KMS-11 (cell line): Measurements from ENCODE around the gene CORO2B.

Source experiments
- H2AFZ ChIP-seq: fragments of 200-600 bp; sonication (generic); 2 replicates; pipeline ENCODE4 v1.6.1; 2016; ENCODE audit warnings: antibody characterized with exemption, mixed run types, low read depth
- H3K27ac ChIP-seq: fragments of 200-600 bp; sonication (generic); 2 replicates; pipeline ENCODE4 v1.6.1; 2016; ENCODE audit warnings: mild to moderate bottlenecking, mixed run types
- H3K27me3 ChIP-seq: fragments of 200-600 bp; sonication (generic); 2 replicates; pipeline ENCODE4 v1.6.1; 2017; ENCODE audit warnings: mild to moderate bottlenecking, low read depth, mixed run types, moderate library complexity; ENCODE audit not compliant: insufficient read depth
- H3K36me3 ChIP-seq: fragments of 200-600 bp; sonication (generic); 2 replicates; pipeline ENCODE4 v1.6.1; 2017; ENCODE audit warnings: mild to moderate bottlenecking, mixed run types; ENCODE audit not compliant: insufficient read depth
- H3K4me1 ChIP-seq: fragments of 200-600 bp; sonication (generic); 2 replicates; pipeline ENCODE4 v1.6.1; 2016; ENCODE audit warnings: mild to moderate bottlenecking, low read depth, mixed run types; ENCODE audit not compliant: poor library complexity, severe bottlenecking
- H3K4me2 ChIP-seq: fragments of 200-600 bp; sonication (generic); 2 replicates; pipeline ENCODE4 v1.7.0; 2016; ENCODE audit warnings: mild to moderate bottlenecking, mixed run types
- H3K4me3 ChIP-seq: fragments of 200-600 bp; sonication (generic); IDR thresholded peaks from 2 replicates; pipeline ENCODE4 v1.6.1; 2017; ENCODE audit warnings: low read depth, low read length, mixed read lengths; ENCODE audit not compliant: insufficient read depth
- H3K79me2 ChIP-seq: fragments of 200-600 bp; sonication (generic); 2 replicates; pipeline ENCODE4 v1.6.1; 2016; ENCODE audit warnings: low read depth, mixed run types; ENCODE audit not compliant: insufficient read depth
- H3K9ac ChIP-seq: fragments of 200-600 bp; sonication (generic); 2 replicates; pipeline ENCODE4 v1.6.1; 2016; ENCODE audit warnings: mild to moderate bottlenecking, mixed run types
- H4K20me1 ChIP-seq: fragments of 200-600 bp; sonication (generic); 2 replicates; pipeline ENCODE4 v1.6.1; 2016; ENCODE audit warnings: mild to moderate bottlenecking, mixed run types; ENCODE audit not compliant: insufficient read depth
- TF ChIP-seq, protein P1 (sequence below): fragments of 200-600 bp; sonication (generic); conservative IDR thresholded peaks from 2 replicates; pipeline ENCODE4 v1.6.1; 2017; ENCODE audit warnings: low read depth, mild to moderate bottlenecking, antibody characterized with exemption, low read length, moderate library complexity, mixed read lengths

Gene CORO2B

GRCh38 chr15:68609629-68610028 lies 30.8 kb downstream of the CORO2B start:
- Histone ChIP-seq H3K79me2 (no peaks in the 10 kb centered on the region), H3K27ac (no peak overlapping the region), H2AFZ (no peak overlapping the region), H3K4me1 (no peaks in the 10 kb centered on the region), H3K36me3 (no peaks in the 10 kb centered on the region), H3K4me2 (no peak overlapping the region), H3K9ac (no peak overlapping the region), H4K20me1 (no peaks in the 10 kb centered on the region), H3K27me3 (no peaks in the 10 kb centered on the region), H3K4me3 (no peak overlapping the region)
- TF ChIP-seq, protein P1, sequence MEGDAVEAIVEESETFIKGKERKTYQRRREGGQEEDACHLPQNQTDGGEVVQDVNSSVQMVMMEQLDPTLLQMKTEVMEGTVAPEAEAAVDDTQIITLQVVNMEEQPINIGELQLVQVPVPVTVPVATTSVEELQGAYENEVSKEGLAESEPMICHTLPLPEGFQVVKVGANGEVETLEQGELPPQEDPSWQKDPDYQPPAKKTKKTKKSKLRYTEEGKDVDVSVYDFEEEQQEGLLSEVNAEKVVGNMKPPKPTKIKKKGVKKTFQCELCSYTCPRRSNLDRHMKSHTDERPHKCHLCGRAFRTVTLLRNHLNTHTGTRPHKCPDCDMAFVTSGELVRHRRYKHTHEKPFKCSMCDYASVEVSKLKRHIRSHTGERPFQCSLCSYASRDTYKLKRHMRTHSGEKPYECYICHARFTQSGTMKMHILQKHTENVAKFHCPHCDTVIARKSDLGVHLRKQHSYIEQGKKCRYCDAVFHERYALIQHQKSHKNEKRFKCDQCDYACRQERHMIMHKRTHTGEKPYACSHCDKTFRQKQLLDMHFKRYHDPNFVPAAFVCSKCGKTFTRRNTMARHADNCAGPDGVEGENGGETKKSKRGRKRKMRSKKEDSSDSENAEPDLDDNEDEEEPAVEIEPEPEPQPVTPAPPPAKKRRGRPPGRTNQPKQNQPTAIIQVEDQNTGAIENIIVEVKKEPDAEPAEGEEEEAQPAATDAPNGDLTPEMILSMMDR, result no peak

DNA sequence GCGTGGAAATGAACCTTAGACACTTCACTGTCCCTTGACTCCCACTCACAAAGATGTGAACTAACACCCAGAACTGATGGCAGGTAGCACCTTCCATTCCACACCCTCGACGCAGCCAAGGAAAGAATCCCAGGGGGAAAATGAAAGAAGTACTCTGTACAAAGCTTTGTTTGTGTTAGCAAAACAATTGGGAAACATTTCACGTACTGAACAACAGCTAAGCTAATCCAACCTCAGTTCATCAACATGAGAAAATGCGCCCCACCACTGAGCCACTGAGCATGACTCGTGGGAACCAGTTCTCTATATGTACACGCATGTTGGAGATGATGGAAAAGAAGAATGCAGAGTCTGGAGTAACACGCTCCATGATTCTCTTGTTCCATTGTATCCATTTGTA lies 32.0 kb downstream of the CORO2B start:
- Histone ChIP-seq H3K27ac (no peak overlapping the region), H3K4me1 (no peaks in the 10 kb centered on the region), H3K79me2 (no peaks in the 10 kb centered on the region), H3K9ac (no peak overlapping the region), H3K4me3 (no peak overlapping the region), H3K27me3 (no peaks in the 10 kb centered on the region), H3K4me2 (no peak overlapping the region), H3K36me3 (no peaks in the 10 kb centered on the region), H4K20me1 (no peaks in the 10 kb centered on the region), H2AFZ (no peak overlapping the region)
- TF ChIP-seq, protein P1, result no peak

DNA sequence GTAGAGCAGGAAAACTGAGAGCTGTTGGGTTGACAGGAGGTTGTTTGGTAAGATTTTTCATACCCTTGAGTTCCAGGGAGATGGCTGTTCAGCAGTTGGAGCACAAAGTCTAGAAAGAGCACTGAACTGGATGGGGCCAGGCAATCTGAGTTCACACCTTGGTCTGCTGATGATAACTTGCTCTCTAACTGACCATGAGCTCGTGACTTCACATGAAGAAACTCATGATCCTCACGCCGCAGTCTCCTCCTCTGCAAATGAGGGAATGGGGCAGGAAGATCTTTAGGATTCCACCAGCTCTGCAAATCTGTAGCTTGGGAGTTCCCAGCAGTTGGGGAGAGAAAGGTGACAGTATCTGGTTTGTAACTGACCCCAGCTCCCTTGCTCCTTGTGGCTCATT lies 33.7 kb downstream of the CORO2B start:
- Histone ChIP-seq H2AFZ (no peak overlapping the region), H3K79me2 (no peaks in the 10 kb centered on the region)

GRCh38 chr15:68612979-68613740 lies 34.4 kb downstream of the CORO2B start:
- H3K4me2 ChIP-seq, result no peak overlapping the region
- no peaks in the 10 kb centered on the region for H4K20me1 ChIP-seq
- H3K79me2 ChIP-seq, result no peaks in the 10 kb centered on the region
- H3K9ac ChIP-seq, result no peak overlapping the region
- H3K4me3 ChIP-seq, result no peak overlapping the region
- H3K27me3 ChIP-seq, result no peaks in the 10 kb centered on the region
- H3K36me3 ChIP-seq, result no peaks in the 10 kb centered on the region
- no peak overlapping the region for H3K27ac ChIP-seq
- H2AFZ ChIP-seq, result no peak overlapping the region
- H3K4me1 ChIP-seq, result no peaks in the 10 kb centered on the region
- TF ChIP-seq, protein P1, result no peak

More for the DNA sequence above, 33.7 kb downstream of the CORO2B start:
- no peaks in the 10 kb centered on the region for H3K36me3 ChIP-seq
- no peaks in the 10 kb centered on the region for H4K20me1 ChIP-seq
- no peaks in the 10 kb centered on the region for H3K27me3 ChIP-seq
- no peak overlapping the region for H3K4me2 ChIP-seq
- no peaks in the 10 kb centered on the region for H3K4me1 ChIP-seq
- H3K27ac ChIP-seq, result no peak overlapping the region
- H3K9ac ChIP-seq, result no peak overlapping the region
- no peak overlapping the region for H3K4me3 ChIP-seq
- TF ChIP-seq, protein P1, result no peak
